Heart right ventricle (tissue), 16 donors: ENCODE data around the gene NT5DC2. TPM values are rescaled to one million over a fixed set of nuclear protein-coding genes. Genes with fewer than 3 reads are reported as not detected.
A peak's percentile ranks its signal among the peaks of the same experiment; 100 is the strongest.

ENCODE experiments used
- ATAC-seq, 8 donors: fragments of 200-7000 bp; cut with Tn5 transposase; one replicate each; pipeline ENCODE4 v1.9.1; 2020; ENCODE audit warnings: mild to moderate bottlenecking in 8 of 8, moderate library complexity in 8 of 8, moderate number of reproducible peaks in 1 of 8
- DNase-seq, 2 donors: peaks; one replicate each; pipeline ENCODE4 v3.0.0-alpha.2; 2020
- H3K27ac ChIP-seq, 10 donors: fragments of 200-600 bp; sonication (generic) in 2 of 10; one replicate each; pipeline versions ENCODE4 v1.5.0 to v1.8.0; 2020 to 2022; ENCODE audit warnings: mild to moderate bottlenecking in 3 of 10
- H3K27me3 ChIP-seq, 7 donors: fragments of 200-600 bp; one replicate each; pipeline ENCODE4 v1.8.0; 2021 to 2022; ENCODE audit warnings: mild to moderate bottlenecking in 2 of 7
- H3K36me3 ChIP-seq, 9 donors: fragments of 200-600 bp; sonication (generic) in 1 of 9; one replicate each; pipeline versions ENCODE4 v1.5.0 to v1.8.0; 2020 to 2022; ENCODE audit warnings: mild to moderate bottlenecking in 2 of 9
- H3K4me1 ChIP-seq, 9 donors: fragments of 200-600 bp; sonication (generic) in 1 of 9; one replicate each; pipeline versions ENCODE4 v1.5.0 to v1.8.0; 2020 to 2022; ENCODE audit warnings: mild to moderate bottlenecking in 4 of 9
- H3K4me3 ChIP-seq, 10 donors: fragments of 200-600 bp; sonication (generic) in 2 of 10; one replicate each; pipeline versions ENCODE4 v1.5.0 to v1.8.0; 2020 to 2022; ENCODE audit warnings: mild to moderate bottlenecking in 7 of 10, moderate library complexity in 2 of 10
- H3K9me3 ChIP-seq, 11 donors: fragments of 200-600 bp in 10 of 11; sonication (generic) in 2 of 11; one replicate each; pipeline versions ENCODE4 v1.5.0 to v1.8.0; 2013 to 2022; ENCODE audit warnings: mild to moderate bottlenecking in 2 of 11, control low read depth in 1 of 11, moderate library complexity in 1 of 11
- CTCF ChIP-seq, 9 donors: fragments of 200-600 bp; sonication (generic) in 2 of 9; IDR thresholded peaks; one replicate each; pipeline versions ENCODE4 v1.5.0 to v1.8.0; 2021 to 2022; ENCODE audit warnings: antibody characterized with exemption in 9 of 9, mild to moderate bottlenecking in 5 of 9, moderate library complexity in 1 of 9
- WGBS, 2 donors: extraction: QIAGEN DNeasy Blood & Tissue Kit; methylation state at CpG; one replicate each; pipeline ENCODE4 v1.1.7; 2013; ENCODE audit warnings: inconsistent platforms in 1 of 2; 5-methylcytosine and 5-hydroxymethylcytosine counted together
- intact Hi-C, 10 donors: fragments of 100-400 bp; cut with DNase I; formaldehyde crosslinking; loops; one replicate each; pipeline versions ENCODE4 v1.11.1 to v1.14.2; 2022
- polyA plus RNA-seq, 2 donors: library from polyadenylated mRNA; stranded (reverse); fragments of 200-250 nt; gene quantifications; one replicate each; pipeline ENCODE4 v1.2.3, GENCODE V29; 2013
- total RNA-seq, 10 donors: library from RNA; stranded (reverse); fragmentation: NEBNext Ultra II Directional in 3 of 10; extraction: Animal tissue kit (Norgen Biotek cat#: 25700) in 3 of 10; gene quantifications; one replicate each; pipeline versions ENCODE4 v1.2.1 to v1.2.4, GENCODE V29; 2021 to 2023
- donor health status: Arrhythmogenic right ventricular cardiomyopathy.
- donor health status: ischemic (EF 13 %, LVEDD 7.1; RV severe dilation, severe dysfunction).
- donor health status: healthy with polysubstance abuse.
- donor health status: DM: no; HTN: yes; CAD: no.
- donor health status: DM: no; HTN: no; CAD: no.
- donor health status: ischemic (EF 25% LVEDD 6.9; RV normal size, moderate dysfunction).
- donor health status: ischemic (EF 25% LVEDD 5.7; RV mildly dilated, moderate dysfunction).
- donor health status: healthy.
- donor health status: DM: yes; HTN: yes; CAD: no.
- donor health status: Ischemic cardiomyopathy.
- donor health status: ischemic (EF 35%, LVEDD 5.7; RV mildly dilated, moderate dysfunction).
- donor health status: nonischemic (EF 11% LVEDD 7.7; RV severe dilation, severe dysfunction).
- donor health status: DM: yes; HTN: yes; CAD: no.
- donor health status: PGD.
- donor health status: ischemic (EF 29% LVEDD 5.4; RV normal size, mild dysfunction).
- donor health status: nonischemic (EF 23%, LVEDD 6.1; RV moderate dilation, normal function).

NT5DC2 gene
- total and polyA plus RNA-seq, 12 donors: 25.1 to 138 (median 54.5) TPM

GRCh38 chr3:52520716-52521487, 12.8 kb downstream of the NT5DC2 start:
- 92 to 93% methylated on average over 20 of the region's 20 CpGs for WGBS, 2 donors
- TF ChIP-seq CTCF (IDR thresholded peaks at IDR 0.05): no peak
- Histone ChIP-seq H3K9me3 (no peaks in the 10 kb centered on the region), H3K36me3 (peaks cover 0 to 97% (median 11%) of the 10 kb centered on the region in 9 donors), H3K27me3 (no peaks in the 10 kb centered on the region), H3K4me1 (peaks cover 13 to 24% (median 18%) of the 10 kb centered on the region in 9 donors), H3K27ac (no peak overlapping the region), H3K4me3 (no peak overlapping the region)
- DNase-seq (peak in 1 of 2 donors; percentile 1), ATAC-seq (no peak)
- intact Hi-C loops: loop anchor here in 1 of 10 donors (5.0 kb wide), 1 partner anchor 39 kb away; no protein-coding TSS in a partner anchor

DNA sequence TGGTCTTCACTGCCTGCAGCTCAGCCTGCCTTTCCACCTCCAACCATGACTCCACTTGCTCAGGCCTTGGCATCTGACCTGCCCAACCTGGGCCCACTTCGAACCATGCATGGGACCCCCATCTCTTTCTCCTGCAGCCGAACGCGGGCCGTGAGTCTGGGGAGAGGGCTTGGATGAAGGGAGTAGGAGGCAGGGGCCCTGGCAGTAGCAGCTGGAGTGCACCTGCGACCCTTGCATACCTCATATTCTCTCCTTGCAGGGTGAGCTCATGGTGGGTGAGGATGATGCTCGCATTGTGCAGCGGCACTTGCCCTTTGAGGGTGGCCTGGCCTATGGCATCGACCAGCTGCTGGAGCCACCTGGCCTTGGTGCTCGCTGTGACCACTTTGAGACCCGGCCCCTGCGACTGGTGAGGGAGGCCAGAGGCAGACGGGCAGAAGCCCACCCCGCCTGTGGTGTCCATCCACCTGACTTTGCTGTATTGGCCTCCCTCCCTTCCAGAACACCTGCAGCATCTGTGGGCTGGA, 13.5 kb downstream of the NT5DC2 start:
- WGBS, 2 donors: 96 to 97% methylated on average over 14 of the region's 14 CpGs
- DNase-seq: peak in 1 of 2 donors; percentile 9
- intact Hi-C loops: loop anchor here in 1 of 10 donors (5.0 kb wide), 1 partner anchor 38 kb away; no protein-coding TSS in a partner anchor
- Histone ChIP-seq H3K27me3 (no peaks in the 10 kb centered on the region), H3K36me3 (peaks cover 0 to 97% (median 11%) of the 10 kb centered on the region in 9 donors), H3K27ac (no peak overlapping the region), H3K4me3 (no peak overlapping the region), H3K4me1 (peaks cover 7 to 17% (median 12%) of the 10 kb centered on the region in 9 donors), H3K9me3 (no peaks in the 10 kb centered on the region)
- ATAC-seq: no peak
- TF ChIP-seq CTCF (IDR thresholded peaks at IDR 0.05): no peak

DNA sequence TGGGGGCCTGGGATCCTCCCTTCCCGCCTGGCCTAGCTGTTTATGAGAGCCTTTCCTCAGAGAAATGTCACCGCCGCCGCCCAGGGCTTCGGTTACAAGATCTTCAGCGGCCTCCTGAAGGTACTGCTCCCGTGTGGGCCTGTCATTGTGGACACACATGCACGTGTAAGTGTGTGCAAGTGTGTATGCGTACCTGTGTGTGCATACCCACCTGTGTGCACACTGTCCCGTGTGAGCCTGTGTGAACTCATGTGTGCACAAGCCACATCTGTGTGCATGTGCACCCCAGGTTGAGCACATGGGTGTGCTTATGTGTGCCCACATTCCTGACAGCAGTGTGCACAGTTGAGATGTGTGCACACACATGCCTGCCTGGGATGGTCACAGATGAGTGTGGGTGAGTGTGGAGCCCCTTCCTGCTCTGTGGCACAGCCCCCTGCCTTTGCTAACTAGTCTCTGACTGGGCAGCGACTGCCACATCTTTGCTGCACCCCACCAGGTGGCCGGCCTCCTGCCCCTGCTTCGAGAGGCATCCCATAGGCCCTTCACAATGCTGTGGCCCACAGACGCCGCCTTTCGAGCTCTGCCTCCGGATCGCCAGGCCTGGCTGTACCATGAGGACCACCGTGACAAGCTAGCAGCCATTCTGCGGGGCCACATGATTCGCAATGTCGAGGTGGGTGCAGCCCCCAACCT, 14.1 kb downstream of the NT5DC2 start:
- ATAC-seq (no peak), DNase-seq (no peak)
- peaks cover 0 to 97% (median 11%) of the 10 kb centered on the region in 9 donors for H3K36me3 ChIP-seq
- no peak for TF ChIP-seq CTCF (IDR thresholded peaks at IDR 0.05)
- H3K27ac ChIP-seq: no peak overlapping the region
- no peaks in the 10 kb centered on the region for H3K9me3 ChIP-seq
- H3K4me1 ChIP-seq: peaks cover 3 to 12% (median 6%) of the 10 kb centered on the region in 9 donors
- WGBS, 2 donors: 93 to 94% methylated on average over 22 of the region's 22 CpGs
- no peak overlapping the region for H3K4me3 ChIP-seq
- intact Hi-C loops: loop anchor here in 1 of 10 donors (5.0 kb wide), 1 partner anchor 37 kb away; no protein-coding TSS in a partner anchor
- no peaks in the 10 kb centered on the region for H3K27me3 ChIP-seq

DNA sequence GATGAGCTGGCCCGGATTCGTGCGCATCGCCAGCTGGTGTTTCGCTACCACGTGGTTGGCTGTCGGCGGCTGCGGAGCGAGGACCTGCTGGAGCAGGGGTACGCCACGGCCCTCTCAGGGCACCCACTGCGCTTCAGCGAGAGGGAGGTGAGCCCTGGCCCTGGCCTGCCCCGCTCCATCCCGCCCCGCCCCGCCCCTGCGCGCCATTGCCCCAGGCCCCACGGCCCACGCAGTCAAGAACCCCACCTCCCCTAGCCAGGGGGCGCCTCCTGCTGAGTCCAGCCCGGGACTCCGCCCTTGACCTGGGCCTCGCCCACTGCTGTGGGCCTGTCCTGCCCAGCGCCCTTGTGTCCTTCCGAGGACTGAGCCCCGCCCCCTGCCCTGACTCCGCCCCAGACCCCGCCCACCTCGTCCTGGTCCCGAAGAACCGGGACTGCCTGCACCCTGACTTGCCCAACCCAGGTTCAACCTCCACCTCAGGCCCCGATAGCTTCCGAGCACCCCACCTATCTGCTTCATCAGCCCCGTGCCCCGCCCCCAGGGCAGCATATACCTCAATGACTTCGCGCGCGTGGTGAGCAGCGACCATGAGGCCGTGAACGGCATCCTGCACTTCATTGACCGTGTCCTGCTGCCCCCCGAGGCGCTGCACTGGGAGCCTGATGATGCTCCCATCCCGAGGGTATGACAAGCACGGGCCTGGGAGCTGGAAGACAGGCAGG, 14.8 kb downstream of the NT5DC2 start:
- 50% methylated on average over 49 to 50 of the region's 50 CpGs for WGBS, 2 donors
- DNase-seq: no peak
- Histone ChIP-seq H3K4me3 (peak overlapping the region in 7 of 10 donors; percentile 5 to 38 (median 17)), H3K4me1 (peaks cover 0 to 7% (median 0%) of the 10 kb centered on the region in 9 donors), H3K36me3 (peaks cover 0 to 97% (median 4%) of the 10 kb centered on the region in 9 donors), H3K9me3 (no peaks in the 10 kb centered on the region), H3K27me3 (no peaks in the 10 kb centered on the region), H3K27ac (no peak overlapping the region)
- ATAC-seq: peak in 4 of 8 donors; percentile 5 to 31 (median 15)
- no peak for TF ChIP-seq CTCF (IDR thresholded peaks at IDR 0.05)
- intact Hi-C loops: no loop called here
